Hindlimb muscle (tissue), 1 donor: Measurements from ENCODE around the gene GRM4. TPM values are rescaled to one million over a fixed set of nuclear protein-coding genes. Genes with fewer than 3 reads are reported as not detected.

ENCODE experiments used
- DNase-seq: peaks from one replicate; pipeline ENCODE4 v3.0.0-alpha.2; 2013
- polyA plus RNA-seq: library from polyadenylated mRNA; unstranded; fragments of 120-200 nt; gene quantifications from one replicate; pipeline ENCODE4 v1.2.1, GENCODE V29; 2013; ENCODE audit not compliant: insufficient read length

The GRM4 gene
- polyA plus RNA-seq, 1 donor, result 3.8 TPM

GRCh38 chr6:33976437-33977360 is 169.2 kb downstream of the GRM4 start:
- DNase-seq, result no peak

DNA sequence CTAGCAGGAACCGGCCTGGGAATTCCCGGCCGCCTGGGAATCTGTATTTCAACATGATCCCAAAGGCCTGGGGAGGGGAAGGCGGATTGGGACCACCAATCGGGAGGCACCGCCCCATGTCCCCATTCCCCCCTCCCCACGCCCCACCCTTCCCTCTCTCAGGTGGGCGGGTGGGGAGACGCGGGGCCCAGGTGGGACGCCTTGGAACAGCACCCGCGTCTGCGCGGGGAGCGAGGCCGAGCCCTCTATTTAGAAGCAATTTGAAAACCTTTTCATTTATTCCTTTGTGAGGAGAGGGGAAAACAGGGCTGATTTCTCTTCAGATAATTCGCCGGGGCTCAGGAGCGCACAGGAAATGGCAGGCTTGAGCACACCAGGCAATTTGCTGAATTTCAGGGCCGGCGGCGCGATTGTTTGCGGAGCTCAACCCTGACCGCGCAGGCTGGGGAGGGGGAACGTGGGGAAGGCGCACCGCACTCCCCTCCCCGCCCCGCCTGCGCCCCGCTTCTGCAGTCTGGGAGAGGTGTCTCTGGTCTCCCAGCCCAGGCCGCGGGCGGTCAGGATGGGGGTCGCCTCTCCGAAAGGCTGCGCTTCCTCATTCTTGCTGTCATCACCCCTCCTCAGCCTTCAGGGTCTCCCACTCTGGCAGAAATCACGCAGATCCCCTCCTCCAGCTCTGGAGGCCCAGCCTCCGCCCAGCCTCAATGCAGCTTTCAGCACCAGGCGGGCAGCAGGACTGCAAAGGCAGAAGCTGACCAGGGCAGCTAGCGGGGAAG is 170.0 kb downstream of the GRM4 start:
- DNase-seq, result no peak

- no peak for DNase-seq
Observed at GRCh38 chr6:33974471-33974870, 171.4 kb downstream of the GRM4 start.

- DNase-seq, result no peak
Observed at GRCh38 chr6:33974030-33974429, 171.9 kb downstream of the GRM4 start.

- DNase-seq, result no peak
Observed at GRCh38 chr6:33971580-33971979, 174.3 kb downstream of the GRM4 start.

Other genes starting within 250 kb of the GRM4 start
- gene HMGA1, start 90.8 kb upstream of the GRM4 start, polyA plus RNA-seq, result 123 TPM
- 10.3 TPM for gene SMIM29, start 102.9 kb upstream of the GRM4 start, polyA plus RNA-seq
- gene NUDT3, start 246.6 kb upstream of the GRM4 start, polyA plus RNA-seq, result 38.0 TPM